Bronchial epithelial cell (primary cell): ENCODE data around the gene LDLRAD4. TPM values are rescaled to one million over a fixed set of nuclear protein-coding genes. Genes with fewer than 3 reads are reported as not detected.

Experiments used
- DNase-seq: peaks from one replicate; pipeline ENCODE4 v3.0.0-alpha.2; 2010; ENCODE audit warnings: low read depth
- FAIRE-seq: peaks from 2 replicates; lab custom pipeline; 2011; peaks lifted over from hg19 to GRCh38; lab: Jason Lieb, UNC
- H3K27me3 ChIP-seq: 2 replicates; pipeline ENCODE4 v1.5.1; 2011; ENCODE audit warnings: low read length; ENCODE audit not compliant: control insufficient read depth, insufficient read depth
- H3K36me3 ChIP-seq: 2 replicates; pipeline ENCODE4 v1.5.1; 2011; ENCODE audit warnings: low read length; ENCODE audit not compliant: control insufficient read depth, insufficient read depth
- H3K4me3 ChIP-seq: 2 replicates; pipeline ENCODE4 v1.5.1; 2011; ENCODE audit warnings: mild to moderate bottlenecking, low read depth, low read length, control low read depth
- CTCF ChIP-seq: IDR thresholded peaks from 2 replicates; pipeline ENCODE4 v1.5.1; 2011; ENCODE audit warnings: mild to moderate bottlenecking, moderate library complexity, low read length, control low read depth, inconsistent platforms; ENCODE audit not compliant: insufficient read depth, severe bottlenecking
- total RNA-seq: library from RNA; depleted of rRNA; stranded (reverse); fragments of >200 nt; gene quantifications from 2 replicates; pipeline ENCODE4 v1.2.1, GENCODE V29; 2014

The LDLRAD4 gene
- total RNA-seq, 1 donor from 2014 or later, result not detected

- DNase-seq, result no peak
- H3K36me3 ChIP-seq, result no peaks in the 10 kb centered on the region
- H3K4me3 ChIP-seq, result no peak overlapping the region
- TF ChIP-seq CTCF, result no peak
- no peak for FAIRE-seq
- H3K27me3 ChIP-seq, result peaks cover 4% of the 10 kb centered on the region
Measured at GRCh38 chr18:13647761-13648160, 429.2 kb downstream of the LDLRAD4 start.

- Histone ChIP-seq H3K4me3 (no peak overlapping the region), H3K36me3 (no peaks in the 10 kb centered on the region), H3K27me3 (peaks cover 6% of the 10 kb centered on the region)
- DNase-seq, result no peak
- no peak for TF ChIP-seq CTCF
- no peak for FAIRE-seq
Measured at GRCh38 chr18:13649397-13650390, 431.1 kb downstream of the LDLRAD4 start.

GRCh38 chr18:13653746-13654433 lies 435.3 kb downstream of the LDLRAD4 start:
- H3K27me3 ChIP-seq, result peaks cover 6% of the 10 kb centered on the region
- no peaks in the 10 kb centered on the region for H3K36me3 ChIP-seq
- no peak overlapping the region for H3K4me3 ChIP-seq
- TF ChIP-seq CTCF, result no peak
- no peak for DNase-seq
- no peak for FAIRE-seq

- FAIRE-seq (no peak), DNase-seq (no peak)
- H3K4me3 ChIP-seq, result no peak overlapping the region
- peaks cover 2% of the 10 kb centered on the region for H3K27me3 ChIP-seq
- no peak for TF ChIP-seq CTCF
- no peaks in the 10 kb centered on the region for H3K36me3 ChIP-seq
Measured at GRCh38 chr18:13657974-13658373, 439.4 kb downstream of the LDLRAD4 start.

- FAIRE-seq, result no peak
- DNase-seq, result no peak
- H3K36me3 ChIP-seq, result no peaks in the 10 kb centered on the region
- TF ChIP-seq CTCF, result no peak
- H3K27me3 ChIP-seq, result peaks cover 2% of the 10 kb centered on the region
- H3K4me3 ChIP-seq, result no peak overlapping the region
Measured at GRCh38 chr18:13658436-13659204, 440.1 kb downstream of the LDLRAD4 start.
